Subcutaneous adipose tissue (tissue), 4 donors: ENCODE results near the gene SMURF1. TPM values are rescaled to one million over a fixed set of nuclear protein-coding genes. Genes with fewer than 3 reads are reported as not detected.

ENCODE experiments used
- CTCF ChIP-seq: fragments of 450-650 bp; IDR thresholded peaks from one replicate; pipeline ENCODE4 v1.5.1; 2016; ENCODE audit warnings: low read depth, mild to moderate bottlenecking, control low read depth, antibody characterized with exemption, moderate library complexity
- total RNA-seq, 4 donors: library from RNA; depleted of rRNA; stranded (reverse); fragments of >200 nt; gene quantifications; one replicate each; pipeline ENCODE4 v1.1.0, GENCODE V29; 2016

Gene SMURF1
- total RNA-seq, 4 donors from 2014 or later, result 24.0 to 49.4 (median 25.2) TPM

- no peak for TF ChIP-seq CTCF
Measured at GRCh38 chr7:99003419-99003818, 140.5 kb downstream of the SMURF1 start.

GRCh38 chr7:99002827-99003212 lies 141.1 kb downstream of the SMURF1 start:
- no peak for TF ChIP-seq CTCF

GRCh38 chr7:99002148-99002826 lies 141.6 kb downstream of the SMURF1 start:
- no peak for TF ChIP-seq CTCF

GRCh38 chr7:99001482-99002147 lies 142.3 kb downstream of the SMURF1 start:
- no peak for TF ChIP-seq CTCF

GRCh38 chr7:99000904-99001465 lies 142.9 kb downstream of the SMURF1 start:
- no peak for TF ChIP-seq CTCF

DNA sequence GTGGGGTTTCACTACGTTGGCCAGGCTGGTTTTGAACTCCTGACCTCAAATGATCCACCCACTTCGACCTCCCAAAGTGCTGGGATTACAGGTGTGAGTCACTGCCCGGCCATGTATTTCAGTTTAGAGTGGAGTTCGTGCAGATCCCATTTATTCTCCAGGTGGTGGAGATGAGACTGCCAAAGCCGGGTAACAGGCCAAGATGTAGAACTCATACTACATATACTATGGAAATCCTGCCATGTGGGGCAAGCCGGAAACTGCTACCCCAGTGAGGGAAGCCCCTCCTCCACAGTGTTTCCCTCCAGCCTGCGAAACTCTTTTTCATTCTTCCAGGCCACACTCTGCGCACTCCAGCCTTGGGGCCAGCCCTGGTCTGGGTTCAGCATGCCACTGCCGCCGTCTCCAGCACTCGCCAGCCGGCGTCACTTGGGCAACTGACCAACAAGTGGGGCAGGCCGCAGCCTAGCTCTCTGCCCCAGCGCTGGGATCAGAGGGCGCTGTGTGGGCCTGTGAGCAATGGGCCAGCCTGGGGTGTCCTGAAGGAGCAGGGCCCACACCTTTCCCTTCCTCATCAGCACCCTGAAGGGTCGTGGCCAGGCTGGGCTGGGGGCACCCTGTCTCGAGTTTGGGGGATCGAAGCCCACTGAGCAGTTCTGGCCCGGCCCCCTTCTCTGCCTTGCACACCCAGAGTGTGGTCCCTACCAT lies 143.6 kb downstream of the SMURF1 start:
- no peak for TF ChIP-seq CTCF
